GM21737 (cell line): ENCODE measurements around the gene PLBD1.

ENCODE experiments used
- ATAC-seq: cut with Tn5 transposase; IDR thresholded peaks from one replicate; pipeline ENCODE4 v1.9.1; 2021; ENCODE audit warnings: mild to moderate bottlenecking, moderate library complexity; ENCODE audit not compliant: unreplicated experiment

PLBD1 gene

GRCh38 chr12:14514154-14514842, 53.4 kb downstream of the PLBD1 start:
- no peak for ATAC-seq

GRCh38 chr12:14510574-14510973, 57.1 kb downstream of the PLBD1 start:
- no peak for ATAC-seq

- ATAC-seq = no peak
These were observed 61.8 kb downstream of the PLBD1 start for GRCh38 chr12:14505626-14506596.

GRCh38 chr12:14495326-14495725, 72.4 kb downstream of the PLBD1 start:
- ATAC-seq = no peak

GRCh38 chr12:14482886-14483285, 84.8 kb downstream of the PLBD1 start:
- no peak for ATAC-seq

- ATAC-seq = no peak
These were observed 85.3 kb downstream of the PLBD1 start for GRCh38 chr12:14482361-14482760.

GRCh38 chr12:14481201-14481600, 86.5 kb downstream of the PLBD1 start:
- no peak for ATAC-seq

GRCh38 chr12:14479004-14479403, 88.7 kb downstream of the PLBD1 start:
- ATAC-seq = no peak

- ATAC-seq = no peak
These were observed 93.9 kb downstream of the PLBD1 start for GRCh38 chr12:14473707-14474287.

- ATAC-seq = no peak
These were observed 96.2 kb downstream of the PLBD1 start for GRCh38 chr12:14471497-14471896.

- no peak for ATAC-seq
These were observed 107.4 kb downstream of the PLBD1 start for GRCh38 chr12:14460212-14460841.

GRCh38 chr12:14454098-14454907, 113.4 kb downstream of the PLBD1 start:
- ATAC-seq = no peak
